ENCODE measurements around the gene JPH2.

Gene JPH2

GRCh38 chr20:44064501-44065400 is 122.2 kb downstream of the JPH2 start:
- peaks cover 23% of the 10 kb centered on the region for H3K4me1 ChIP-seq (ENCODE audit: low read length)
- no peak overlapping the region for H3K4me2 ChIP-seq (ENCODE audit: low read depth, low read length)
- H3K4me3 ChIP-seq (ENCODE audit: low read length), result no peak overlapping the region
- H3F3A ChIP-seq (ENCODE audit: insufficient read depth, low read length), result peaks cover 23% of the 10 kb centered on the region
- no peak overlapping the region for H3K9ac ChIP-seq (ENCODE audit: low read length)
- no peaks in the 10 kb centered on the region for H3K27me3 ChIP-seq (replicated peaks; ENCODE audit: insufficient read depth, low read length)
- no peak overlapping the region for H3K27ac ChIP-seq (ENCODE audit: low read length)
- no peaks in the 10 kb centered on the region for H3K9me2 ChIP-seq (replicated peaks; ENCODE audit: insufficient read depth, low read length)
- H3K36me3 ChIP-seq (replicated peaks; ENCODE audit: insufficient read depth, low read length), result no peaks in the 10 kb centered on the region
- no peak for TF ChIP-seq CTCF (IDR thresholded peaks at IDR 0.05; ENCODE audit: low read length)
- no peak for TF ChIP-seq EZH2 (optimal IDR thresholded peaks at IDR 0.05; ENCODE audit: low read depth, low read length)
- no peak for TF ChIP-seq EZH2phosphoT487 (IDR thresholded peaks at IDR 0.05; ENCODE audit: low read length)
- no peak for DNase-seq
- no peaks in the 10 kb centered on the region for H3K9me3 ChIP-seq (replicated peaks; ENCODE audit: insufficient read depth, low read length)
- H3K79me2 ChIP-seq (ENCODE audit: low read length), result 0 out of 2 replicates have a peak, but pooled peaks cover 3% of the 10 kb centered on the region
- no peak overlapping the region for H2AFZ ChIP-seq (ENCODE audit: low read length)
- H4K20me1 ChIP-seq (ENCODE audit: insufficient read depth, low read length), result no peaks in the 10 kb centered on the region
